HG03108 (cell line): Measurements from ENCODE around the gene TFE3.
"Not testable (repeated sequence)": the region's sequence is repeated elsewhere in the genome, so short reads cannot be mapped to it uniquely, and the experiment has no call there.

Experiments used
- ATAC-seq: cut with Tn5 transposase; IDR thresholded peaks from one replicate; pipeline ENCODE4 v1.9.1; 2021; ENCODE audit warnings: moderate library complexity; ENCODE audit not compliant: unreplicated experiment

Gene TFE3

DNA sequence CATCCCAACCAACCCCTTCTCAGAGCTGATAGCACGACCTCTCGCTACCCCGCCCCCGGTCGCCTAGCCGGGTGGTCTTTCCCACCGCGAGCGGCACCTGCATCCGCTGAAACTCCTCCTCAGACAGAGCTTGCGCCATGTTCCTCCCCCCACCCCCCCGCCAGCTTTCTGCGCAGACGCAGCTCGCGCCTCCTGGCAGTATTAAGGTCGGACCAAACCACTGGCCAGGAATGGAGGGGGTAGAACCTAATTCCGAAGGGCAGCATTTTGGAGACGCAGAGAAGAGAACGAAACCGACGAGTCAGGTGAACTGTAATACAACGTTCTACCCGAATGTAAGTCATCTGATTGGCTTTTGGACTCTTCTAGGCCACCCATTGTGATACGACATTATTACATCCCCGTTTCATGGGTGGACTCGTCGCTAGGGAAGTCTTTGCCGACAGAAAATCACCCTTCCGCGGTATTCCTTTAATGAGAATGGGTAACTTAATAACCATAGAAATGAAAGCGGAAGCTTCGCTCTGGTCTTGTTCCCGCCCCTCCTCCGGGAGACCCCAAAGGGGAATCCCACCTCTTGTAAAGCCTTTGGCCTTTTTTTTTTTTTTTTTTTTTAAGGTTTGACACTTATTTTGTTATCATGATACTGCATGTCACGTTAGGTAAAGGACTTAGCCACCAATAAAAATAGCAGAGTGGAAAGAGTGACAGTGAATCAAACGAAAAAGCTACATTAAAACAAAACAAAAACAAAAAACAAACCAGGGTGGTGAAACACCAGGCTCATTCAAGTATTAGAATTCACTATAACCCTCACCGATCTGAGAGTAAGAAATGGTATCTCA is 40.8 kb downstream of the TFE3 start, which contains the start of gene GRIPAP1:
Gene GRIPAP1, minus strand, starts transcription at position 174 of the 845 bp plus-strand sequence. Its CDS starts 35 bp downstream, at position 139.
- ATAC-seq: peak; percentile 75

DNA sequence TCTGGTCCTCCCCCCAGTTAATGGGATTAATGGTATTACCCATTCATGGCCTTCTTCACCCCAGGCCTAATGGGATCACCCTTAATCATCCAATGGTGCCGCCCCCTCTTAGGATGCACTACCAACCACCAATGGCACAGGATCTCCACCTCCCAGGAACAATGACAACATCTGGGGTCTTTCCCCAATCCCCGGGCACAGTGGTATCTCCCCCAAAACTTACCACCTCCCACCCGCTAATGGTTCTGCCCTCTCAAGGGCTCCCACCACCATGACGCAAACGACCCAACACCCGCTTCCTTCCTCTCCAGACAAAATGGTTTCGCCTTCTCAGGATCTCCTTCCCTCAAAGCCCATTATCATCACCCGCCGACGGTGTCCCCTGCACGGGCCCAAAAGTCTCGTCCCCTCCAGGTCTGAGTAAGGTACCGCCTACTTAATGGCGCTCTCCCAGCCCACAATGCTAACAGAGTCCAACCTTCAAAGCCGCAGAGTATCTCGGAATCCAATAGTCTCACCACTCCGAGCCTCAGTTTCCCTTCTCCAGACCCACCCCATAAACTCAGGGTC is 41.6 kb downstream of the TFE3 start:
- peak; percentile 21 for ATAC-seq

DNA sequence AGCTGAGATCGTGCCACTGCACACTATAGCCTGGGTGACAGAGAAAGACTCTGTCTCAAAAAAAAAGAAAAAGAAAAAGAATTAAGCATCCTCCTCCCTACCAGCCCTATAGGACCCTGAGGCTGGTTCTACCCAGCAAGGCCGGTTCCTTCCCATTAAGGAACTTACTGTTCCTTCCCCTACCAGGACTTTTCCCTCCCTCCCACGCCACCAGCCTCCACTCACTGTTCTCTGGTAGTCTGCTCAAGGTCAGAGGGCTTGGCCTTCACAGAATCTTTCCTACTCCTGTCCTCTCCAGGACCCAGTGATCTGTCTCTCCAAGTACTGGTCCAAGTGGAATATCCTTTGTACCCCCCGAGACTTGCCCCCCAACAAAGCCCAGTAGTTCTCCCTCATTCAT is 42.5 kb downstream of the TFE3 start:
- ATAC-seq: no peak

DNA sequence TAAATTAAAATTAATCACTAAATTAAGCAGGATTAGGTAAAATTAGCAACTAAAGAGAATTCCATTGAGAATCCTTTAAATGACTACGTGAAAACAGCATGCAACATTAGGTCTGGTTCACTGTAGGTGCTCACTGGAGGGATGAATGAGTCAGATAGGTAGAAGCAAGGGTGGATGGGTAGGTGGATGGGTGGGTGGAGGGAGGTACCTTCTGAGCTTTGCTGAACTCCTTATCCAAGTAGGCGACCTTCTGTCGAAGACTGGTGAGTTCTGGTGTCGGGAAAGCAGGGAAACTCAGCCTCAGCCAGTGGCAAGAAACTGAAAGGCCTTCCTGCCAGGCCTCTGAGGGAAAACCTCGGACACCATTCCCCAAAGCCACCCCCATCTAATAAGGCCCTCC is 44.1 kb downstream of the TFE3 start:
- ATAC-seq: no peak

DNA sequence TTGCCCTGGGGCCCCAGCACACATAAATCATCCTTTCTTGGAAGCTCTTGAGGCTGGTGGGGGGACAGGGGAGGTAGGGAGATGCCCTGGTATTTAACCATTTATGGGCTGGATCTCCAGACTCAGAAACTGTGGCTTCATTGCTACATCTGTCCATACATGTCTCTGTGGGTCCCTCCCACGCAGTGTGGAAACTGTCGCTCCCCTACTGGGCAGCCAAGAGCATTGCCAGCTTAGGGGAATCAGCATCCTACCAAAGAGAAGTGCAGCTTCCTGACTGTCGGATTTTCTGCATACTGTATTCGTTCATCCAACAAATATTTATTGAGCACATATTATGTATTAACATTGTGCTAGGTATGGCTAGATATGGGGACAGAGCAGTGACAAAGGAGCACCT is 44.8 kb downstream of the TFE3 start:
- ATAC-seq: no peak

DNA sequence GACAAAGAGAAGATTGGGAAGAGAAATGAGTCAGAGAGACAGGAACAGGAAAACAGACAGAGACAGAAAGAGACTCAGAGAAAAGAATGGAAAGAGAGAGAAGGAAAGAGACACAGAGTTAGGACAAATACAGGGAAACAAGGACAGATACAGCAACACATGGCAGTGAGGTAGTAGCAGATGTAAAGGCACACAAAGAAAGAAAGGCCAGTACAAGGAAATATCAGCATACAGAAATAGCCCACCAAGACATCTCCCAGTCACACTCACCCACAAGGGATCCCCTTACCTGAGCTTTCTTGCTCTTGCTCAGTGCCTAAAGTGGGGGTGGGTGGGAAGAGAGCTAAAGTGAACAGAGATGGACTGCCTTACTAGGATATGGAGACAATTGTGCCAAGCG is 45.3 kb downstream of the TFE3 start:
- ATAC-seq: no peak

DNA sequence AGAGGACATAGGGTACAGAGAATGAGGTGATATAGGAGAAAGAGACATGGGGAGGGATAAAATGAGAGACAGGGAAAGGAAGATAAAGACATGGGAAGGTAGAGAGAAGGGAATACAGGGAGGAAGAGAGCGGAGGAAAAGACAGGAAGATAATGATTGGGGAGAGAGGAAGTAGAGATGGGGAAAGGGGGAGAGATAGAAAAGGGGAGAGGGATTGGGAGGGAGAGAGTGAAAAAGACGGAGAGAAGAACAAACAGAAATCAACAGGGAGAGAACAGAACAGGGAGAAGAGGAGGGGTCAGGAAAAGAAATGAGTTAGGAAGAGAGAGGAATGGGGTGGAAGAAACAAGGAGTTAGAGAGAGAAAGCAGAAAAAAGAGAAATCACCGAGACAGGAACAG is 45.7 kb downstream of the TFE3 start:
- ATAC-seq: no peak

DNA sequence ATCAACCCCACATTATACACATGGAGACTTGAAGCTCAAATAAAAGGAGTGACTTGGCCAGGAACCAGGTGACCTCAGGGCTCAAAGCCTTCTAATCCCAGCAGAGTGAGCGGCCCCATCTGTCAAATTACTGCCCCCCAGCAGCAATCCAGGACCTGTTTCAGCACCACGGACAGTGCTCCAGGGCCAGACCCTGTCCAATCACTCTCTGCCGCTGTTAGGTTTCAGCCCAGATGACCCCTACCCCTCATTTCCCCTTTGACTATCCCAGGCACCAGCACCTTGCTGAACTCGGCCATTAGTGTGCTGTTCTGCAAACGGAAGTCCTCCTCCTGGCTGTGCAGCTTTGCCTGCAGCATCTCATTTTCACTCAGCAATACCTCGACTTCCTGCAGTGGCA is 46.2 kb downstream of the TFE3 start:
- no peak for ATAC-seq

DNA sequence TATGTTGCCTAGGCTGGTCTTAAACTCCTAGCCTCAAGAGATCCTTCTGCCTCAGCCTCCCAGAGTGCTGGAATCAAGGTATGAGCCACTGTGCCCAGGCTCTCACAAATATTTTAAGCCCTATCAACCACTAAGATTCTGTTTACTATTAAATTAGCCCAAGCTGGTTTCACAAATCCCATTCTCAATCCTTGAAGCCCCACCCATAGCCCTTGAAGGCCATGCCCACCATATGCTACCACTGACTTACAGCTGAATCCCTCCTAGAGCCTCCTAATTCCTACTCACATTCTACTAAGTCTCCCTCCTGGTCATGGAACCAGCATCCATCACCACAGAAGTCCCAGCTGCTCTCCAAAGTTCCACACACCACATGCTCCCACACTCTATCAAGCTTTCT is 50.8 kb downstream of the TFE3 start:
- no peak for ATAC-seq

DNA sequence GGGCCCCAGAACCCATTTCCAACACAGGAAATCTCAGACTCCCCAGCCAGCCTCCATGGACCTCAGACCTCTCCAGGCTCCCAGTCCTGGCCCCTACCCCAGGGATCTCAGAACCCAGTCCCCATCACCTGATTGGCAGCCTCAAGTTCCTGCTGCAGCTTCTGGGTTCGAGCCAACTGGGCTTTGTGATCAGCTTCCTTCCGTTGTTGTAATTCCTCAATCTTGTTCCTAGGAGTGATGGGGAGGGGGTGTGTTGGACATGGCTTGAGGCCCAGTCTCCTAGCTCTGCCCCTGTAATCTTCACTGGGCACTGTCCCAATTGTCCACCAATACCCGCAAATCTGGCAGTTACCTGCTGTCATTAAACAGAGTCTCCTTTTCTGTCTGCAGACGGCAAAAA is 53.7 kb downstream of the TFE3 start:
- ATAC-seq: no peak

DNA sequence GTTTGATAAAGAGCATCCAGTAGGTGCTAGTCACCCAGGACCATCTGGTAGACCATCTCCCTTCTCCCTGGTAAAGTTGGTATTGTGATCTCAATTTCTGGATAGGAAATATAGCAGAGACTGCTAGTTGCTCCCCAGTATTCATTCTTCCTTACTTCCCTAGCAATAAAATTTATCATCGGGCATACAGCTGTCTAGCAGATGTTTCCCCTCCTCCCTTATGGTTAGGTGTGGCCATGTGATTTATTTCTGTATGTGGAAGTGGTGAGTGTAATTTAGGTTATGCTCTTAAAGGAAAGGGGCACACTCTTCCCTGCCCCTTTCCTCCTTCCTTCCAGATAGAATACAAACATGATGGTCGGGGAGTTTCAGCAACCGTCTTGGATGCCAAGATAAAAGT is 59.3 kb downstream of the TFE3 start:
- ATAC-seq: no peak

DNA sequence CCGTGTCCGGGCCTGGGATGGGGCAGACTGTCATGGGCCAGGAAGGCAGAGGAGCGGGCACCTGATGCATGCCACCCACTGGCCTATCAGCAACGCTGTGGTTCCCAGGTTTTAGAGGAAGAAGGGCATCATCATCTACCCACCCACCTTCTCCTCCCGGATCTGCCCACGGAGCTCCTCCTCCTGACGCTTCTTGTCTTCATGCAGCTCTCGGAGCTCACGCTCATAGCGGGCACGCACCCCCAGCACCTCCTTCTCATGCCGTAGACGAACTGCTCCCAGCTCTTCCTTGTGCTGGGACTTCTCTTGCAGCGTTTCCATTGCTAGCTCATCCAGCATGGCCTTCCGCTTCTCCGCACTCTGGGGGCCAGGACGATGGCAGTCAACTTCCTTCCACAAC is 60.1 kb downstream of the TFE3 start:
- ATAC-seq: no peak

DNA sequence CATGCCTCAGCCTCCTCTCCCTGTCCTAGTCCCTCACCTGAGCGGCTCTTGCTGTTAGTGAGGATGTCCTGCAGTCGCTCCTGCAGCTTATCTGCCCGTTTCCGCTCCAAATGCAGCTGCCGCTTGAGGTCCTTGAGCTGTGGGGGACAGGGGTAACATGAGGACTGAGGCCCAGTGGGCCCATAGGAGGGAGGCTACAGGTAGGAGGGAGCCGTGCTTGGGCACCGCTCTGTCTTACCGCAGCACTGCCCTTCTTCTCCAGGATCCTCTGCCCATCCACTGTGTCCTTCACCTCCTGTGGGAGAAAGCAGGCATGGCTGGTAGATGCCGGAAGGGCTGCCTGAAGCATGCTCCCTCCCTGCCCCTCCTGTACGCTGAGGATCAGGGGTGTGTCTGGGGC is 62.0 kb downstream of the TFE3 start:
- no peak for ATAC-seq

DNA sequence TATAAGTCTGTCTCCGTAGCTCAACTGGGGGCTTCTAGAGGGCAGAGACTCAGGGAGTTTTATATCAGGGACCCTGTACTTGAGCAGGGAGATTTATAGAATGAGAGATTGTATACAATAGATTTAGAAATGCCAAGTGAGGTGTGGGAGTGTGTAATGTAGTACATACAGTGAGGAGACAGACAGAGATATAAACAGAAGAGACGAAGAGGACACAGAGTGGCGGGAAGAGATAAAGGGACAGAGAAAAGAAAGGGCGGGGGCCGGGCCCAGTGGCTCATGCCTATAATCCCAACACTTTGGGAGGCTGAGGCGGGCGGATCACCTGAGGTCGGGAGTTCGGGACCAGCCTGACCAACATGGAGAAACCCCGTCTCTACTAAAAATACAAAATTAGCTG is 62.8 kb downstream of the TFE3 start:
- ATAC-seq: not testable (repeated sequence)
